ENCODE measurements around the gene DDT.

DNA sequence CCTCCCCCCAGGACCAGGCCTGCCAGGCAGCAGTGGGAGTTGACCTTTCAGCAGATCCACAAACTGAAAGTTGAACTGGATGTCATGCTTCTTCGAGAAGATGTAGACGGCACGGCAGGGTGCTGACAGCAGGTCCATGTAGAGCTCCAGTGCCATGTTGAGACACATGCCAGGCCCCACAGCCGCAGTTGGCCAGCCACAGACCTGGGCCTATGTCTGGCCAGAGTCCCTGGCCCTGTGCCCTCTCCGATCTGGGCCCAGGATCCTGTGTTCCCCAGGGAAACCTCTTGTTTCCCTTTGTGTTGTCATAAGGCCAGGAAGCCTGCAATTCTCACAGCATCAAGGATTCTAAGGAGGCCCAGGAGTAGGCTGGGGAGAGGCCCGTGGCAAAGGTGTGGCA is 31.0 kb upstream of the DDT start, which contains the start of gene GSTT4:
- TF ChIP-seq, protein P1, sequence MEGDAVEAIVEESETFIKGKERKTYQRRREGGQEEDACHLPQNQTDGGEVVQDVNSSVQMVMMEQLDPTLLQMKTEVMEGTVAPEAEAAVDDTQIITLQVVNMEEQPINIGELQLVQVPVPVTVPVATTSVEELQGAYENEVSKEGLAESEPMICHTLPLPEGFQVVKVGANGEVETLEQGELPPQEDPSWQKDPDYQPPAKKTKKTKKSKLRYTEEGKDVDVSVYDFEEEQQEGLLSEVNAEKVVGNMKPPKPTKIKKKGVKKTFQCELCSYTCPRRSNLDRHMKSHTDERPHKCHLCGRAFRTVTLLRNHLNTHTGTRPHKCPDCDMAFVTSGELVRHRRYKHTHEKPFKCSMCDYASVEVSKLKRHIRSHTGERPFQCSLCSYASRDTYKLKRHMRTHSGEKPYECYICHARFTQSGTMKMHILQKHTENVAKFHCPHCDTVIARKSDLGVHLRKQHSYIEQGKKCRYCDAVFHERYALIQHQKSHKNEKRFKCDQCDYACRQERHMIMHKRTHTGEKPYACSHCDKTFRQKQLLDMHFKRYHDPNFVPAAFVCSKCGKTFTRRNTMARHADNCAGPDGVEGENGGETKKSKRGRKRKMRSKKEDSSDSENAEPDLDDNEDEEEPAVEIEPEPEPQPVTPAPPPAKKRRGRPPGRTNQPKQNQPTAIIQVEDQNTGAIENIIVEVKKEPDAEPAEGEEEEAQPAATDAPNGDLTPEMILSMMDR (IDR thresholded peaks at IDR 0.05 in 2 of 3, conservative IDR thresholded peaks at IDR 0.05 in 1 of 3; ENCODE audit: control insufficient read depth in 2 of 3, extremely low read depth in 1 of 3, insufficient read depth in 1 of 3, low read depth in 3 of 3, low read length in 3 of 3) = no peak
- no peak for TF ChIP-seq NR2C2 (IDR thresholded peaks at IDR 0.05; ENCODE audit: borderline replicate concordance, control insufficient read depth, insufficient read length, low read depth)
- TF ChIP-seq EZH2 (IDR thresholded peaks at IDR 0.05; ENCODE audit: borderline replicate concordance, control insufficient read depth, low read depth, low read length) = no peak
- TF ChIP-seq HCFC1 (IDR thresholded peaks at IDR 0.05; ENCODE audit: low read length) = no peak
- no peak for TF ChIP-seq TCF3 (IDR thresholded peaks at IDR 0.05; ENCODE audit: borderline replicate concordance, insufficient read depth, low read depth, low read length)
- TF ChIP-seq JUNB (IDR thresholded peaks at IDR 0.05) = no peak
- TF ChIP-seq EED (IDR thresholded peaks at IDR 0.05; ENCODE audit: low read depth) = no peak
- TF ChIP-seq RELA (IDR thresholded peaks at IDR 0.05; ENCODE audit: borderline replicate concordance, partially characterized antibody) = no peak

All from GM12878 (cell line).